OCI-LY7 (cell line): ENCODE measurements around the gene HLF. TPM values are rescaled to one million over a fixed set of nuclear protein-coding genes. Genes with fewer than 3 reads are reported as not detected.

Experiments
- BruUV-seq: library from RNA; stranded (reverse); fragments of 400-500 nt; replicated peaks from 2 replicates; lab custom pipeline; 2021; lab: Mats Ljungman, UMichigan
- CTCF ChIA-PET: fragments of 300-600 bp; sonication (Branson Sonifier 250); formaldehyde crosslinking; loops from one replicate; lab custom pipeline; 2022; ENCODE audit warnings: antibody characterized with exemption; ENCODE audit not compliant: unreplicated experiment; lab: Charles Lee
- POLR2A ChIA-PET: fragments of 300-600 bp; sonication (Branson Sonifier 250); formaldehyde crosslinking; loops from one replicate; lab custom pipeline; 2022; ENCODE audit warnings: antibody characterized with exemption; lab: Charles Lee
- DNase-seq: peaks from one replicate; pipeline ENCODE4 v3.0.0-alpha.2; 2015; ENCODE audit warnings: low spot score
- H2AFZ ChIP-seq: fragments of 200-600 bp; sonication (generic), shearing (Covaris generic); 2 replicates; pipeline ENCODE4 v1.6.1; 2014; ENCODE audit warnings: mild to moderate bottlenecking, antibody characterized with exemption, low read length, moderate library complexity
- H3K27ac ChIP-seq: fragments of 200-600 bp; sonication (generic); 2 replicates; pipeline ENCODE4 v1.5.1; 2014; ENCODE audit warnings: mixed run types, low read depth, mild to moderate bottlenecking, moderate library complexity, low read length, inconsistent platforms; ENCODE audit not compliant: poor library complexity, severe bottlenecking
- H3K36me3 ChIP-seq: fragments of 200-600 bp; sonication (generic); 2 replicates; pipeline ENCODE4 v1.6.1; 2014; ENCODE audit warnings: mild to moderate bottlenecking, antibody characterized with exemption, low read length, moderate library complexity, mixed read lengths; ENCODE audit not compliant: insufficient read depth
- H3K4me1 ChIP-seq: fragments of 200-600 bp; sonication (generic); 2 replicates; pipeline ENCODE4 v1.5.1; 2014; ENCODE audit warnings: mild to moderate bottlenecking, low read length; ENCODE audit not compliant: insufficient read depth, poor library complexity, severe bottlenecking
- H3K4me2 ChIP-seq: fragments of 200-600 bp; sonication (generic); 2 replicates; pipeline ENCODE4 v1.6.1; 2014; ENCODE audit warnings: mild to moderate bottlenecking, low read length
- H3K4me3 ChIP-seq: fragments of 200-600 bp; sonication (generic); 2 replicates; pipeline ENCODE4 v1.5.1; 2014; ENCODE audit warnings: mild to moderate bottlenecking, low read depth, low read length; ENCODE audit not compliant: poor library complexity, severe bottlenecking
- H3K79me2 ChIP-seq: fragments of 200-600 bp; sonication (generic); 2 replicates; pipeline ENCODE4 v1.6.1; 2016; ENCODE audit warnings: low read depth, mild to moderate bottlenecking, low read length, moderate library complexity, mixed read lengths; ENCODE audit not compliant: insufficient read depth
- H3K9me2 ChIP-seq: fragments of 200-600 bp; sonication (generic); 2 replicates; pipeline ENCODE4 v1.6.1; 2016; ENCODE audit warnings: mild to moderate bottlenecking, low read length, mixed read lengths; ENCODE audit not compliant: insufficient read depth
- H3K9me3 ChIP-seq: fragments of 200-600 bp; sonication (generic); 2 replicates; pipeline ENCODE4 v1.6.1; 2014; ENCODE audit warnings: mild to moderate bottlenecking, mixed run types, low read length, mixed read lengths
- H4K20me1 ChIP-seq: fragments of 200-600 bp; sonication (generic); 2 replicates; pipeline ENCODE4 v1.6.1; 2014; ENCODE audit warnings: mild to moderate bottlenecking, antibody characterized with exemption, low read length, moderate library complexity, mixed read lengths; ENCODE audit not compliant: insufficient read depth
- CTCF ChIP-seq: fragments of 200-600 bp; sonication (generic); conservative IDR thresholded peaks from 2 replicates; pipeline ENCODE4 v1.5.1; 2014; ENCODE audit warnings: mild to moderate bottlenecking, antibody characterized with exemption, low read length, moderate library complexity, mixed read lengths
- EZH2phosphoT487 ChIP-seq: fragments of 200-600 bp; sonication (generic); IDR thresholded peaks from 2 replicates; pipeline ENCODE4 v1.6.1; 2018; ENCODE audit warnings: low read depth, borderline replicate concordance, mild to moderate bottlenecking, mixed run types, antibody characterized with exemption, low read length, moderate library complexity, mixed read lengths
- intact Hi-C: fragments of 100-400 bp; cut with micrococcal nuclease; formaldehyde crosslinking; loops from one replicate; pipeline ENCODE4 v1.10.0; 2022; ENCODE audit not compliant: unreplicated experiment
- total RNA-seq, 2 experiments: library from RNA; depleted of rRNA in 1 of 2; stranded (reverse); fragments of >200 nt in 1 of 2; shearing (Covaris generic) in 1 of 2; gene quantifications; 2 replicates each; pipeline ENCODE4 v1.2.3, GENCODE V29; 2014 to 2022

Gene HLF
- total RNA-seq, 2 experiments from 2014 or later, result 0.13 TPM; not detected in 1

- TF ChIP-seq CTCF (no peak), EZH2phosphoT487 (no peak)
- ChIA-PET CTCF (no interaction called here), POLR2A (no interaction called here)
- DNase-seq, result no peak
- H3K9me2 ChIP-seq, result no peaks in the 10 kb centered on the region
- peaks cover 11% of the 10 kb centered on the region for H3K4me1 ChIP-seq
- no peak overlapping the region for H2AFZ ChIP-seq
- H3K4me3 ChIP-seq, result no peak overlapping the region
- no TSS peak for BruUV-seq
- intact Hi-C loops, result no loop called here
- H4K20me1 ChIP-seq, result no peaks in the 10 kb centered on the region
- H3K79me2 ChIP-seq, result no peaks in the 10 kb centered on the region
- no peak overlapping the region for H3K27ac ChIP-seq
- H3K9me3 ChIP-seq, result no peaks in the 10 kb centered on the region
- H3K36me3 ChIP-seq, result no peaks in the 10 kb centered on the region
- H3K4me2 ChIP-seq, result no peak overlapping the region
Observed at GRCh38 chr17:55233840-55234239, 30.9 kb upstream of the HLF start.

- Histone ChIP-seq H3K27ac (no peak overlapping the region), H3K9me2 (no peaks in the 10 kb centered on the region), H2AFZ (no peak overlapping the region), H3K79me2 (no peaks in the 10 kb centered on the region), H3K4me1 (peaks cover 11% of the 10 kb centered on the region), H4K20me1 (no peaks in the 10 kb centered on the region), H3K9me3 (no peaks in the 10 kb centered on the region), H3K4me3 (no peak overlapping the region), H3K36me3 (no peaks in the 10 kb centered on the region), H3K4me2 (no peak overlapping the region)
- ChIA-PET POLR2A (interaction anchor here (0.7 kb wide), 2 partner anchors 156 to 414 kb away, joined by 3 read pairs; no protein-coding TSS in a partner anchor), CTCF (no interaction called here)
- DNase-seq, result no peak
- no TSS peak for BruUV-seq
- intact Hi-C loops, result no loop called here
- no peak for TF ChIP-seq CTCF
- TF ChIP-seq EZH2phosphoT487, result no peak
Observed at GRCh38 chr17:55236316-55236715, 28.4 kb upstream of the HLF start.

- H3K4me3 ChIP-seq, result no peak overlapping the region
- POLR2A ChIA-PET, result interaction anchor here (0.7 kb wide), 2 partner anchors 15 to 413 kb away, joined by 3 read pairs; no protein-coding TSS in a partner anchor
Observed at GRCh38 chr17:55237268-55237667, 27.5 kb upstream of the HLF start.

More at GRCh38 chr17:55237268-55237667, 27.5 kb upstream of the HLF start:
- CTCF ChIA-PET, result no interaction called here
- Histone ChIP-seq H2AFZ (peak overlapping the region; percentile 60; the same call in 1 of the 2 replicates), H4K20me1 (no peaks in the 10 kb centered on the region), H3K79me2 (no peaks in the 10 kb centered on the region), H3K4me1 (peaks cover 11% of the 10 kb centered on the region), H3K9me2 (no peaks in the 10 kb centered on the region), H3K36me3 (no peaks in the 10 kb centered on the region), H3K27ac (no peak overlapping the region), H3K9me3 (no peaks in the 10 kb centered on the region), H3K4me2 (peak overlapping the region; percentile 57)
- TF ChIP-seq EZH2phosphoT487 (no peak), CTCF (no peak)
- DNase-seq, result peak; percentile 20
- BruUV-seq, result no TSS peak
- intact Hi-C loops, result no loop called here
